H9 (cell line): ENCODE data around the gene WIF1. TPM values are rescaled to one million over a fixed set of nuclear protein-coding genes. Genes with fewer than 3 reads are reported as not detected.

Source experiments
- DNase-seq: peaks from one replicate; pipeline ENCODE4 v3.0.0-alpha.2; 2017
- H2AFZ ChIP-seq: one replicate; pipeline ENCODE4 v1.6.1; 2013; ENCODE audit warnings: mild to moderate bottlenecking, low read length, control low read depth, moderate library complexity
- H2AK5ac ChIP-seq: 2 replicates; pipeline ENCODE4 v1.6.1; 2013; ENCODE audit warnings: low read length, control low read depth, mixed read lengths; ENCODE audit not compliant: insufficient read length
- H2BK120ac ChIP-seq: one replicate; pipeline ENCODE4 v1.6.1; 2013; ENCODE audit warnings: low read depth, mild to moderate bottlenecking, low read length, control low read depth, inconsistent platforms; ENCODE audit not compliant: poor library complexity, severe bottlenecking
- H2BK12ac ChIP-seq: 2 replicates; pipeline ENCODE4 v1.6.1; 2013; ENCODE audit warnings: low read length, control low read depth, mixed read lengths, low read depth; ENCODE audit not compliant: insufficient read length
- H2BK15ac ChIP-seq: 2 replicates; pipeline ENCODE4 v1.6.1; 2013; ENCODE audit warnings: low read depth, low read length, control low read depth
- H2BK20ac ChIP-seq: one replicate; pipeline ENCODE4 v1.6.1; 2013; ENCODE audit warnings: low read depth, mild to moderate bottlenecking, low read length, control low read depth, inconsistent platforms; ENCODE audit not compliant: poor library complexity, severe bottlenecking
- H2BK5ac ChIP-seq: 2 replicates; pipeline ENCODE4 v1.6.1; 2013; ENCODE audit warnings: low read length, control low read depth, mixed read lengths; ENCODE audit not compliant: insufficient read length
- H3K14ac ChIP-seq: 2 replicates; pipeline ENCODE4 v1.6.1; 2013; ENCODE audit warnings: low read length, control low read depth; ENCODE audit not compliant: insufficient read depth
- H3K18ac ChIP-seq: 2 replicates; pipeline ENCODE4 v1.6.1; 2013; ENCODE audit warnings: low read depth, mild to moderate bottlenecking, mixed read lengths, low read length, control low read depth; ENCODE audit not compliant: insufficient read length
- H3K23ac ChIP-seq: 2 replicates; pipeline ENCODE4 v1.6.1; 2013; ENCODE audit warnings: low read length, control low read depth, mixed read lengths, low read depth; ENCODE audit not compliant: insufficient read length
- H3K23me2 ChIP-seq: 2 replicates; pipeline ENCODE4 v1.6.1; 2013; ENCODE audit warnings: low read depth, mild to moderate bottlenecking, mixed read lengths, low read length, control low read depth; ENCODE audit not compliant: insufficient read length, poor library complexity, severe bottlenecking
- H3K27ac ChIP-seq: 2 replicates; pipeline ENCODE4 v1.5.1; 2013; ENCODE audit warnings: low read length, control low read depth, mixed read lengths, low read depth; ENCODE audit not compliant: insufficient read length
- H3K27me3 ChIP-seq: 2 replicates; pipeline ENCODE4 v1.6.1; 2013; ENCODE audit warnings: low read length, control low read depth, inconsistent platforms; ENCODE audit not compliant: insufficient read depth
- H3K4ac ChIP-seq: 2 replicates; pipeline ENCODE4 v1.6.1; 2013; ENCODE audit warnings: low read depth, mild to moderate bottlenecking, control low read depth, inconsistent platforms, low read length, moderate library complexity
- H3K4me1 ChIP-seq: 2 replicates; pipeline ENCODE4 v1.6.1; 2013; ENCODE audit warnings: low read length, control low read depth, inconsistent platforms; ENCODE audit not compliant: insufficient read depth
- H3K4me2 ChIP-seq: 2 replicates; pipeline ENCODE4 v1.6.1; 2013; ENCODE audit warnings: low read length, control low read depth, mixed read lengths; ENCODE audit not compliant: insufficient read length, insufficient read depth
- H3K56ac ChIP-seq: 2 replicates; pipeline ENCODE4 v1.6.1; 2013; ENCODE audit warnings: low read depth, mild to moderate bottlenecking, mixed read lengths, low read length, control low read depth; ENCODE audit not compliant: insufficient read length
- H3K79me1 ChIP-seq: 2 replicates; pipeline ENCODE4 v1.6.1; 2013; ENCODE audit warnings: low read depth, mild to moderate bottlenecking, moderate library complexity, low read length, control low read depth, inconsistent platforms; ENCODE audit not compliant: insufficient read depth, poor library complexity, severe bottlenecking
- H3K79me2 ChIP-seq: 2 replicates; pipeline ENCODE4 v1.6.1; 2013; ENCODE audit warnings: low read length, control low read depth, inconsistent platforms; ENCODE audit not compliant: insufficient read depth
- H3K9ac ChIP-seq: 2 replicates; pipeline ENCODE4 v1.6.1; 2013; ENCODE audit warnings: low read length, control low read depth, mixed read lengths; ENCODE audit not compliant: insufficient read length; ENCODE audit errors: extremely low read depth
- H3K9me3 ChIP-seq: one replicate; pipeline ENCODE4 v1.6.1; 2013; ENCODE audit warnings: low read depth, low read length, inconsistent platforms; ENCODE audit not compliant: control insufficient read depth
- H3T11ph ChIP-seq: one replicate; pipeline ENCODE4 v1.6.1; 2013; ENCODE audit warnings: mild to moderate bottlenecking, low read length, control low read depth, inconsistent platforms
- H4K20me1 ChIP-seq: one replicate; pipeline ENCODE4 v1.6.1; 2013; ENCODE audit not compliant: control insufficient read depth, insufficient read length, insufficient read depth
- H4K5ac ChIP-seq: 2 replicates; pipeline ENCODE4 v1.6.1; 2013; ENCODE audit warnings: low read depth, mild to moderate bottlenecking, mixed read lengths, low read length, control low read depth; ENCODE audit not compliant: insufficient read length
- H4K8ac ChIP-seq: replicated peaks from 2 replicates; pipeline ENCODE4 v1.6.1; 2013; ENCODE audit warnings: low read length, control low read depth, mixed read lengths, low read depth; ENCODE audit not compliant: insufficient read length
- H4K91ac ChIP-seq: 2 replicates; pipeline ENCODE4 v1.6.1; 2013; ENCODE audit warnings: low read depth, mild to moderate bottlenecking, moderate library complexity, mixed read lengths, low read length, control low read depth; ENCODE audit not compliant: insufficient read length
- H3K27ac Mint-ChIP-seq, 3 experiments: 2 replicates in 2 of 3; 3 replicates in 1 of 3; pipeline ENCODE4 v1.8.0; 2020 to 2021; ENCODE audit warnings: mixed read lengths in 3 of 3, mild to moderate bottlenecking in 1 of 3, moderate library complexity in 1 of 3
- H3K27me3 Mint-ChIP-seq: 2 replicates; pipeline ENCODE4 v1.8.0; 2021; ENCODE audit warnings: low read depth, mild to moderate bottlenecking, moderate library complexity, mixed read lengths
- H3K36me3 Mint-ChIP-seq, 3 experiments: 2 replicates in 2 of 3; 3 replicates in 1 of 3; pipeline ENCODE4 v1.8.0; 2020 to 2021; ENCODE audit warnings: low read depth in 3 of 3, mixed read lengths in 3 of 3; ENCODE audit not compliant: insufficient read depth in 1 of 3
- H3K4me1 Mint-ChIP-seq, 2 experiments: 2 replicates each; pipeline ENCODE4 v1.8.0; 2020; ENCODE audit warnings: mixed read lengths in 2 of 2
- H3K4me3 Mint-ChIP-seq, 2 experiments: 2 replicates in 1 of 2; 3 replicates in 1 of 2; pipeline ENCODE4 v1.8.0; 2020 to 2021; ENCODE audit warnings: mild to moderate bottlenecking in 2 of 2, mixed read lengths in 2 of 2, moderate library complexity in 1 of 2
- H3K9me3 Mint-ChIP-seq, 2 experiments: 2 replicates in 1 of 2; 3 replicates in 1 of 2; pipeline ENCODE4 v1.8.0; 2020; ENCODE audit warnings: mild to moderate bottlenecking in 2 of 2, mixed read lengths in 2 of 2, moderate library complexity in 1 of 2
- CTCF ChIP-seq: fragments of 200-600 bp; sonication (generic); conservative IDR thresholded peaks from 3 replicates; pipeline ENCODE4 v1.8.0; 2021; ENCODE audit warnings: antibody characterized with exemption, mild to moderate bottlenecking
- total RNA-seq: library from RNA; stranded (reverse); gene quantifications from 2 replicates; pipeline ENCODE4 v1.2.1, GENCODE V29; 2021

The WIF1 gene
- total RNA-seq, 1 experiment from 2014 or later: 0.98 TPM

- Histone ChIP-seq H2AK5ac (no peak overlapping the region), H3K27ac (no peak overlapping the region), H4K8ac (no peak overlapping the region), H2BK20ac (no peak overlapping the region), H2BK12ac (no peak overlapping the region), H3K4me1 (no peaks in the 10 kb centered on the region), H3K4me2 (no peak overlapping the region), H3K9me3 (no peaks in the 10 kb centered on the region), H3K79me1 (no peaks in the 10 kb centered on the region), H3K4ac (no peak overlapping the region), H3K18ac (no peak overlapping the region), H3K56ac (no peak overlapping the region), H3K23me2 (peaks cover 3% of the 10 kb centered on the region), H3K27me3 (no peaks in the 10 kb centered on the region), H3K23ac (no peak overlapping the region), H4K20me1 (no peaks in the 10 kb centered on the region), H2AFZ (no peak overlapping the region), H3K14ac (no peak overlapping the region), H3T11ph (no peak overlapping the region), H2BK120ac (no peak overlapping the region), H4K5ac (no peak overlapping the region), H4K91ac (no peak overlapping the region), H2BK5ac (no peak overlapping the region), H3K79me2 (no peaks in the 10 kb centered on the region), H3K9ac (no peak overlapping the region), H2BK15ac (no peak overlapping the region)
- Mint-ChIP-seq H3K27ac (no peak overlapping the region), H3K9me3 (peaks cover 5 to 12% of the 10 kb centered on the region in 2 experiments; a peak in 4 of 5 replicates), H3K4me3 (no peak overlapping the region), H3K4me1 (no peaks in the 10 kb centered on the region), H3K36me3 (peaks cover 0 to 8% (median 5%) of the 10 kb centered on the region in 3 experiments; a peak in 3 of 7 replicates), H3K27me3 (peaks cover 47% of the 10 kb centered on the region)
- TF ChIP-seq CTCF: no peak
- DNase-seq: no peak
Observed at GRCh38 chr12:65164774-65165173, 43.7 kb upstream of the WIF1 start.
